ENCODE results near the gene MDH1. TPM values are rescaled to one million over a fixed set of nuclear protein-coding genes. Genes with fewer than 3 reads are reported as not detected.

Gene MDH1
- total and polyA plus RNA-seq, 2 donors (not counting 1 experiment from before 2014, with no cell fraction given) = 65.7 to 87.8 TPM

DNA sequence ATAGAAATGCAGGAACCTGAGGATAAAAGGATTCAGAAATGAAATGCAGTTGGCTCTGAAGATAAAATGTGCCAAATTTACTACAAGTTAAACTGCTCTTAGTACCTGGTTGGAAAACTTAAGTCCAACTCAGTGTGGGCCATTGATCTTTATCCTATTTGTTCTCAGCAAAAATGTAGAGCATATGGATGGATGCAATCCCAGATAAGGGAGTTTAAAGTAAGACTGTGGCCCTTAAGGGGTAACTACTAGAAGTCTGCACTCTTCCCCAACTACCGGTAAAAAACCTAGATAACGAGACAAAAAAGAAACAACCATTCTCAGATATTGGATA, 63.9 kb downstream of the MDH1 start:
- no peaks in the 10 kb centered on the region for H3K9me3 Mint-ChIP-seq (ENCODE audit: insufficient read depth)
- peaks cover 0 to 4% (median 0%) of the 10 kb centered on the region in 3 donors for H3K9me3 ChIP-seq (ENCODE audit: control extremely low read depth in 1 of 3, control insufficient read depth in 2 of 3, insufficient read depth in 1 of 3, low read length in 2 of 3)
- no peaks in the 10 kb centered on the region for H4K20me1 ChIP-seq (ENCODE audit: control insufficient read depth, insufficient read depth, low read length, poor library complexity, severe bottlenecking)
- ChIA-PET POLR2A (no interaction called here), CTCF (no interaction called here)
- no peak for DNase-seq
- H3K27me3 Mint-ChIP-seq = peaks cover 10% of the 10 kb centered on the region
- H3K4me1 ChIP-seq (ENCODE audit: control insufficient read depth in 2 of 2, insufficient read depth in 2 of 2, low read length in 2 of 2) = no peaks in the 10 kb centered on the region
- H3K4me3 ChIP-seq (ENCODE audit: control extremely low read depth in 1 of 5, extremely low read depth in 1 of 5, insufficient read depth in 1 of 5, low read depth in 2 of 5, low read length in 4 of 5) = no peak overlapping the region
- intact Hi-C loops (cut with micrococcal nuclease) = no loop called here
- H2AFZ ChIP-seq (ENCODE audit: insufficient read depth, low read depth, low read length, poor library complexity, severe bottlenecking) = no peak overlapping the region
- ATAC-seq (ENCODE audit: low read depth) = no peak
- no peak overlapping the region for H3K9ac ChIP-seq (ENCODE audit: low read length)
- no peak overlapping the region for H3K4me3 Mint-ChIP-seq
- no peak overlapping the region for H3K4me2 ChIP-seq (replicated peaks; ENCODE audit: low read depth, low read length, poor library complexity, severe bottlenecking)
- H3K27ac ChIP-seq (ENCODE audit: low read length in 2 of 2) = no peak overlapping the region
- TF ChIP-seq, protein P1, sequence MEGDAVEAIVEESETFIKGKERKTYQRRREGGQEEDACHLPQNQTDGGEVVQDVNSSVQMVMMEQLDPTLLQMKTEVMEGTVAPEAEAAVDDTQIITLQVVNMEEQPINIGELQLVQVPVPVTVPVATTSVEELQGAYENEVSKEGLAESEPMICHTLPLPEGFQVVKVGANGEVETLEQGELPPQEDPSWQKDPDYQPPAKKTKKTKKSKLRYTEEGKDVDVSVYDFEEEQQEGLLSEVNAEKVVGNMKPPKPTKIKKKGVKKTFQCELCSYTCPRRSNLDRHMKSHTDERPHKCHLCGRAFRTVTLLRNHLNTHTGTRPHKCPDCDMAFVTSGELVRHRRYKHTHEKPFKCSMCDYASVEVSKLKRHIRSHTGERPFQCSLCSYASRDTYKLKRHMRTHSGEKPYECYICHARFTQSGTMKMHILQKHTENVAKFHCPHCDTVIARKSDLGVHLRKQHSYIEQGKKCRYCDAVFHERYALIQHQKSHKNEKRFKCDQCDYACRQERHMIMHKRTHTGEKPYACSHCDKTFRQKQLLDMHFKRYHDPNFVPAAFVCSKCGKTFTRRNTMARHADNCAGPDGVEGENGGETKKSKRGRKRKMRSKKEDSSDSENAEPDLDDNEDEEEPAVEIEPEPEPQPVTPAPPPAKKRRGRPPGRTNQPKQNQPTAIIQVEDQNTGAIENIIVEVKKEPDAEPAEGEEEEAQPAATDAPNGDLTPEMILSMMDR (IDR thresholded peaks at IDR 0.05) = no peak
- TF ChIP-seq EZH2 (IDR thresholded peaks at IDR 0.05; ENCODE audit: borderline replicate concordance, insufficient read depth, low read depth, low read length, poor library complexity, severe bottlenecking) = no peak
- no peaks in the 10 kb centered on the region for H3K27me3 ChIP-seq (replicated peaks in 1 of 4; ENCODE audit: control extremely low read depth in 1 of 4, control insufficient read depth in 3 of 4, insufficient read depth in 4 of 4, low read length in 3 of 4)
- H3K79me2 ChIP-seq (ENCODE audit: control insufficient read depth, insufficient read depth, low read length) = no peaks in the 10 kb centered on the region
- no peak overlapping the region for H3K27ac Mint-ChIP-seq
- H3K36me3 ChIP-seq (replicated peaks in 1 of 2; ENCODE audit: control extremely low read depth in 1 of 2, control insufficient read depth in 1 of 2, extremely low read depth in 1 of 2, insufficient read depth in 2 of 2, low read length in 1 of 2) = no peaks in the 10 kb centered on the region
- H3K4me1 Mint-ChIP-seq = no peaks in the 10 kb centered on the region
- WGBS (ENCODE audit: insufficient coverage) = no CpG with 5 or more reads among the region's 2 CpGs

DNA sequence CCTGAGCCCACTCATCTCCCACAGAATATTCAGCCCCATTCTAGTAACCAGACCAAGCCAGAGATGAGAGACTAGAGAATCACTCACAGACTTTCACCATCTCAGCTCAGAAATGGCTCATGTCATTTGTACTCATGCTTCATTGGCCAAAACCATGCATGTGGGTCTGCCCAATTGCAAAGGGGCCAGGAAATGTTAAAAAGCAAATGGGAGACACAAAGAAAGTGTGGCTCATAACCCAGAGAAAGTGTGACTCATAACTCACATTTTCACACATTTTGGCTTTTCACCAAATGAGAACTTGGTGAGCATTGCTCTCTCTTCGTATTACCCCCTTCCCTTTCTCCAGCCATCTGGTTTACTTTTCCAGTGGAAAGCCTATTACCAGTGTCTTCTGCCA, 66.2 kb downstream of the MDH1 start:
- Histone ChIP-seq H3K9ac (ENCODE audit: low read length) (no peak overlapping the region), H3K4me2 (replicated peaks; ENCODE audit: low read depth, low read length, poor library complexity, severe bottlenecking) (no peak overlapping the region), H3K27ac (ENCODE audit: low read length in 2 of 2) (no peak overlapping the region), H4K20me1 (ENCODE audit: control insufficient read depth, insufficient read depth, low read length, poor library complexity, severe bottlenecking) (no peaks in the 10 kb centered on the region), H3K4me3 (ENCODE audit: control extremely low read depth in 1 of 5, extremely low read depth in 1 of 5, insufficient read depth in 1 of 5, low read depth in 2 of 5, low read length in 4 of 5) (no peak overlapping the region), H3K27me3 (replicated peaks in 1 of 4; ENCODE audit: control extremely low read depth in 1 of 4, control insufficient read depth in 3 of 4, insufficient read depth in 4 of 4, low read length in 3 of 4) (no peaks in the 10 kb centered on the region), H3K9me3 (ENCODE audit: control extremely low read depth in 1 of 3, control insufficient read depth in 2 of 3, insufficient read depth in 1 of 3, low read length in 2 of 3) (peaks cover 0 to 4% (median 0%) of the 10 kb centered on the region in 3 donors), H3K4me1 (ENCODE audit: control insufficient read depth in 2 of 2, insufficient read depth in 2 of 2, low read length in 2 of 2) (no peaks in the 10 kb centered on the region), H3K36me3 (replicated peaks in 1 of 2; ENCODE audit: control extremely low read depth in 1 of 2, control insufficient read depth in 1 of 2, extremely low read depth in 1 of 2, insufficient read depth in 2 of 2, low read length in 1 of 2) (no peaks in the 10 kb centered on the region), H3K79me2 (ENCODE audit: control insufficient read depth, insufficient read depth, low read length) (no peaks in the 10 kb centered on the region), H2AFZ (ENCODE audit: insufficient read depth, low read depth, low read length, poor library complexity, severe bottlenecking) (no peak overlapping the region)
- ChIA-PET CTCF (no interaction called here), POLR2A (no interaction called here)
- TF ChIP-seq, protein P1 (IDR thresholded peaks at IDR 0.05) = no peak
- TF ChIP-seq EZH2 (IDR thresholded peaks at IDR 0.05; ENCODE audit: borderline replicate concordance, insufficient read depth, low read depth, low read length, poor library complexity, severe bottlenecking) = no peak
- H3K27me3 Mint-ChIP-seq = peaks cover 6% of the 10 kb centered on the region
- no peak overlapping the region for H3K27ac Mint-ChIP-seq
- ATAC-seq (ENCODE audit: low read depth) = no peak
- H3K4me3 Mint-ChIP-seq = no peak overlapping the region
- WGBS (ENCODE audit: insufficient coverage) = no CpG with 5 or more reads among the region's 1 CpG
- no peaks in the 10 kb centered on the region for H3K9me3 Mint-ChIP-seq (ENCODE audit: insufficient read depth)
- no peak for DNase-seq
- intact Hi-C loops (cut with micrococcal nuclease) = no loop called here
- no peaks in the 10 kb centered on the region for H3K4me1 Mint-ChIP-seq

Other genes starting within 250 kb of the MDH1 start
- 22.8 and 31.4 TPM in 2 replicates for gene WDPCP, start 486 bp upstream of the MDH1 start, total RNA-seq
- 5.6 and 7.0 TPM in 2 replicates for gene WDPCP, start 486 bp upstream of the MDH1 start, polyA plus RNA-seq

Measured in B cell (primary cell).